ENCODE measurements around the gene CHST8.

DNA sequence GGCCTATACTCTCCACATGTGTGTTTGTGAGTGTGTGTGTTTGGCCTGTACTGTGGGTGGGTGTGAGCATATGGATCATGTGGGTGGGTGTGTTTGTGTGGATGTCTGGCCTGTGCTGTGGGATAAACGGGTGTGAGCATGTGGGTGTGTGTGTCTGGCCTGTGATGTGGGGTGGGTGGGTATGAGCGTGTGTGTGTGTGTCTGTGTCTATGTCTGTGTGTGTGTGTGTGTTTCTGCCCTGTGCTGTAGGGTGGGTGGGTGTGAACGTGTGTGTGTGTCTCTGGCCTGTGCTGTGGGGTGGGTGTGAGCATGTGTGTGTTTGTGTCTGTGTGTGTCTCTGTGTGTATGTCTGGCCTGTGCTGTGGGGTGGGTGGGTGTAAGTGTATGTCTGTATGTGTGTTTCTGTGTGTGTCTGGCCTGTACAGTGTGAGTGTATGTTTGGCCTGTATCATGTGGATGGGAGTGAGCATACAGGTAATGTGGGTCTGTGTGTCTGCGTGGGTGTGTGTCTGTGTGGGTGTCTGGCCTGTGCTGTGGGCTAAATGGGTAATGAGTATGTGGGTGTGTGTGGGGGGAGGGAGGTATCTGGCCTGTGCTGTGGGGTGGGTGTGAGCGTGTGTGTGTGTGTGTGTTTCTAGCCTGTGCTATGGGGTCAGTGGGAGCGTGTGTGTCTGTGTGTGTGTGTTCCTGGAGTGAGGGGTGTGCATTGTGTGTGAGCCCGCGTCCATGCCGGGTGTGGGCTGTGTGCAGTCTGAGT lies 154.2 kb downstream of the CHST8 start:
- no peak for TF ChIP-seq FOXM1 (IDR thresholded peaks at IDR 0.05; ENCODE audit: borderline replicate concordance)
- no peak for TF ChIP-seq ZNF384 (IDR thresholded peaks at IDR 0.05)
- TF ChIP-seq SUZ12 (IDR thresholded peaks at IDR 0.05): no peak
- no peak for TF ChIP-seq L3MBTL2 (conservative IDR thresholded peaks at IDR 0.05)
- no peak for TF ChIP-seq LEF1 (IDR thresholded peaks at IDR 0.05; ENCODE audit: borderline replicate concordance)
- no peak for TF ChIP-seq HDGF (IDR thresholded peaks at IDR 0.05; ENCODE audit: borderline replicate concordance)
- TF ChIP-seq FOXK2 (IDR thresholded peaks at IDR 0.05): no peak
- TF ChIP-seq NFRKB (IDR thresholded peaks at IDR 0.05): no peak
- TF ChIP-seq BHLHE40 (IDR thresholded peaks at IDR 0.05; ENCODE audit: borderline replicate concordance): no peak
- TF ChIP-seq SP1 (IDR thresholded peaks at IDR 0.05): no peak
